Karpas-422 (cell line): ENCODE results near the gene FAM13B. TPM values are rescaled to one million over a fixed set of nuclear protein-coding genes. Genes with fewer than 3 reads are reported as not detected.
"Not testable (repeated sequence)": the region's sequence is repeated elsewhere in the genome, so short reads cannot be mapped to it uniquely, and the experiment has no call there.

Experiments
- DNase-seq: peaks from one replicate; pipeline ENCODE4 v3.0.0-alpha.2; 2015
- H2AFZ ChIP-seq: fragments of 200-600 bp; sonication (generic); 2 replicates; pipeline ENCODE4 v1.6.1; 2014; ENCODE audit warnings: antibody characterized with exemption, low read length, mixed read lengths
- H3K27ac ChIP-seq: fragments of 200-600 bp; sonication (generic); 2 replicates; pipeline ENCODE4 v1.5.1; 2014; ENCODE audit warnings: mild to moderate bottlenecking, low read length, moderate library complexity
- H3K27me3 ChIP-seq: fragments of 200-600 bp; sonication (generic); 2 replicates; pipeline ENCODE4 v1.6.1; 2014; ENCODE audit warnings: low read length, mixed read lengths
- H3K36me3 ChIP-seq: fragments of 200-600 bp; sonication (generic); 2 replicates; pipeline ENCODE4 v1.6.1; 2014; ENCODE audit warnings: low read length, mixed read lengths; ENCODE audit not compliant: insufficient read depth
- H3K4me1 ChIP-seq: fragments of 200-600 bp; sonication (generic); 2 replicates; pipeline ENCODE4 v1.6.1; 2014; ENCODE audit warnings: mild to moderate bottlenecking, low read length, mixed read lengths
- H3K4me2 ChIP-seq: fragments of 200-600 bp; sonication (generic); 2 replicates; pipeline ENCODE4 v1.6.1; 2014; ENCODE audit warnings: low read length, low read depth, mild to moderate bottlenecking; ENCODE audit not compliant: poor library complexity, severe bottlenecking
- H3K4me3 ChIP-seq: fragments of 200-600 bp; sonication (generic); 2 replicates; pipeline ENCODE4 v1.5.1; 2014; ENCODE audit warnings: mild to moderate bottlenecking, antibody characterized with exemption, low read length, mixed read lengths
- H3K79me2 ChIP-seq: fragments of 200-600 bp; sonication (generic); 2 replicates; pipeline ENCODE4 v1.6.1; 2014; ENCODE audit warnings: mild to moderate bottlenecking, low read length, mixed read lengths
- H3K9ac ChIP-seq: fragments of 200-600 bp; sonication (generic); 2 replicates; pipeline ENCODE4 v1.6.0; 2014; ENCODE audit warnings: low read length
- H3K9me2 ChIP-seq: fragments of 200-600 bp; sonication (generic), shearing (Covaris generic); replicated peaks from 2 replicates; pipeline ENCODE4 v1.6.0; 2014; ENCODE audit warnings: mild to moderate bottlenecking, low read length, moderate library complexity; ENCODE audit not compliant: insufficient read depth
- H3K9me3 ChIP-seq: fragments of 300-700, 200-600 bp; sonication (generic); 2 replicates; pipeline ENCODE4 v1.6.1; 2014; ENCODE audit warnings: low read length, mixed read lengths
- H4K20me1 ChIP-seq: fragments of 200-600 bp; sonication (generic); 2 replicates; pipeline ENCODE4 v1.6.1; 2014; ENCODE audit warnings: mild to moderate bottlenecking, antibody characterized with exemption, low read length, low read depth; ENCODE audit not compliant: insufficient read depth
- total RNA-seq: library from RNA; depleted of rRNA; stranded (reverse); fragments of >200 nt; shearing (Covaris generic); gene quantifications from 2 replicates; pipeline ENCODE4 v1.2.3, GENCODE V29; 2014; ENCODE audit warnings: low replicate concordance

Gene FAM13B
- total RNA-seq, 1 experiment from 2014 or later, result 23.2 TPM

- no peak overlapping the region for H3K4me3 ChIP-seq
- H3K79me2 ChIP-seq, result peaks cover 92% of the 10 kb centered on the region
- H3K9me3 ChIP-seq, result peaks cover 8% of the 10 kb centered on the region; the same call in 1 of the 2 replicates
- H3K9ac ChIP-seq, result no peak overlapping the region
- H4K20me1 ChIP-seq, result no peaks in the 10 kb centered on the region
- no peak overlapping the region for H2AFZ ChIP-seq
- H3K27ac ChIP-seq, result peak overlapping the region; percentile 19; the same call in 1 of the 2 replicates
- H3K36me3 ChIP-seq, result peaks cover 19% of the 10 kb centered on the region
- no peaks in the 10 kb centered on the region for H3K9me2 ChIP-seq
- no peak for DNase-seq
- peak overlapping the region; percentile 38 for H3K4me2 ChIP-seq
- H3K4me1 ChIP-seq, result peaks cover 50% of the 10 kb centered on the region
- no peaks in the 10 kb centered on the region for H3K27me3 ChIP-seq
Observed at GRCh38 chr5:137994556-137994955, 38.3 kb downstream of the FAM13B start.

GRCh38 chr5:137989419-137989818 lies 43.5 kb downstream of the FAM13B start:
- no peaks in the 10 kb centered on the region for H3K27me3 ChIP-seq
- peaks cover 91% of the 10 kb centered on the region for H3K79me2 ChIP-seq
- H3K36me3 ChIP-seq, result peaks cover 12% of the 10 kb centered on the region; the same call in 1 of the 2 replicates
- H2AFZ ChIP-seq, result no peak overlapping the region
- no peak overlapping the region for H3K4me3 ChIP-seq
- no peak overlapping the region for H3K27ac ChIP-seq
- no peak overlapping the region for H3K9ac ChIP-seq
- H3K4me2 ChIP-seq, result no peak overlapping the region
- H4K20me1 ChIP-seq, result no peaks in the 10 kb centered on the region
- no peak for DNase-seq
- no peaks in the 10 kb centered on the region for H3K9me3 ChIP-seq
- H3K4me1 ChIP-seq, result peaks cover 16% of the 10 kb centered on the region
- no peaks in the 10 kb centered on the region for H3K9me2 ChIP-seq

- H3K9ac ChIP-seq, result no peak overlapping the region
- no peaks in the 10 kb centered on the region for H3K4me1 ChIP-seq
- no peak for DNase-seq
- no peak overlapping the region for H3K27ac ChIP-seq
- no peaks in the 10 kb centered on the region for H3K27me3 ChIP-seq
- no peaks in the 10 kb centered on the region for H4K20me1 ChIP-seq
- H3K4me2 ChIP-seq, result no peak overlapping the region
- H3K36me3 ChIP-seq, result peaks cover 25% of the 10 kb centered on the region
- H3K79me2 ChIP-seq, result peaks cover 20% of the 10 kb centered on the region
- no peaks in the 10 kb centered on the region for H3K9me3 ChIP-seq
- H2AFZ ChIP-seq, result no peak overlapping the region
- H3K9me2 ChIP-seq, result no peaks in the 10 kb centered on the region
- no peak overlapping the region for H3K4me3 ChIP-seq
Observed at GRCh38 chr5:137975208-137975607, 57.7 kb downstream of the FAM13B start.

- Histone ChIP-seq H3K79me2 (peaks cover 26% of the 10 kb centered on the region), H3K36me3 (peaks cover 16% of the 10 kb centered on the region)
- not testable (repeated sequence) for H3K9ac ChIP-seq, H3K27me3 ChIP-seq, H3K27ac ChIP-seq, H4K20me1 ChIP-seq, H3K4me2 ChIP-seq, H2AFZ ChIP-seq, H3K4me1 ChIP-seq, H3K9me2 ChIP-seq, H3K9me3 ChIP-seq, DNase-seq, H3K4me3 ChIP-seq
Observed at GRCh38 chr5:137970384-137970783, 62.5 kb downstream of the FAM13B start.

GRCh38 chr5:137960819-137961218 lies 72.1 kb downstream of the FAM13B start:
- Histone ChIP-seq H3K9ac (no peak overlapping the region), H3K27ac (no peak overlapping the region), H3K4me1 (no peaks in the 10 kb centered on the region), H4K20me1 (no peaks in the 10 kb centered on the region), H3K27me3 (no peaks in the 10 kb centered on the region), H3K9me2 (no peaks in the 10 kb centered on the region), H2AFZ (no peak overlapping the region), H3K79me2 (peaks cover 69% of the 10 kb centered on the region), H3K9me3 (no peaks in the 10 kb centered on the region), H3K4me3 (no peak overlapping the region), H3K36me3 (peaks cover 39% of the 10 kb centered on the region), H3K4me2 (no peak overlapping the region)
- no peak for DNase-seq

- Histone ChIP-seq H3K9me2 (no peaks in the 10 kb centered on the region), H3K9me3 (no peaks in the 10 kb centered on the region), H3K4me1 (no peaks in the 10 kb centered on the region), H3K4me3 (no peak overlapping the region), H3K4me2 (no peak overlapping the region), H4K20me1 (no peaks in the 10 kb centered on the region), H3K27ac (no peak overlapping the region), H3K36me3 (peaks cover 33% of the 10 kb centered on the region), H3K9ac (no peak overlapping the region), H3K79me2 (peaks cover 63% of the 10 kb centered on the region), H2AFZ (no peak overlapping the region), H3K27me3 (no peaks in the 10 kb centered on the region)
- DNase-seq, result no peak
Observed at GRCh38 chr5:137960141-137960540, 72.7 kb downstream of the FAM13B start.

- Histone ChIP-seq H3K79me2 (peaks cover 61% of the 10 kb centered on the region), H3K9ac (no peak overlapping the region), H3K4me1 (no peaks in the 10 kb centered on the region), H3K36me3 (peaks cover 33% of the 10 kb centered on the region), H3K27ac (no peak overlapping the region), H3K9me3 (no peaks in the 10 kb centered on the region), H3K9me2 (no peaks in the 10 kb centered on the region), H3K4me2 (no peak overlapping the region), H3K4me3 (no peak overlapping the region), H4K20me1 (no peaks in the 10 kb centered on the region), H2AFZ (no peak overlapping the region), H3K27me3 (no peaks in the 10 kb centered on the region)
- no peak for DNase-seq
Observed at GRCh38 chr5:137959488-137959887, 73.4 kb downstream of the FAM13B start.

GRCh38 chr5:137957948-137958347 lies 74.9 kb downstream of the FAM13B start:
- DNase-seq, result no peak
- no peak overlapping the region for H3K4me2 ChIP-seq
- no peaks in the 10 kb centered on the region for H4K20me1 ChIP-seq
- no peak overlapping the region for H3K9ac ChIP-seq
- no peak overlapping the region for H3K4me3 ChIP-seq
- no peaks in the 10 kb centered on the region for H3K9me2 ChIP-seq
- H3K9me3 ChIP-seq, result no peaks in the 10 kb centered on the region
- H3K36me3 ChIP-seq, result peaks cover 46% of the 10 kb centered on the region
- H3K27me3 ChIP-seq, result no peaks in the 10 kb centered on the region
- H2AFZ ChIP-seq, result no peak overlapping the region
- H3K79me2 ChIP-seq, result peaks cover 60% of the 10 kb centered on the region
- H3K27ac ChIP-seq, result no peak overlapping the region
- no peaks in the 10 kb centered on the region for H3K4me1 ChIP-seq
